Right renal pelvis (tissue), 4 donors: Measurements from ENCODE around the gene ARHGAP19. TPM values are rescaled to one million over a fixed set of nuclear protein-coding genes. Genes with fewer than 3 reads are reported as not detected.

Experiments used
- DNase-seq, 4 donors: peaks; one replicate each; pipeline ENCODE4 v3.0.0-alpha.2; 2013; ENCODE audit warnings: low read depth in 4 of 4, low spot score in 3 of 4, missing footprints in 1 of 4
- polyA plus RNA-seq, 4 donors: library from polyadenylated mRNA; unstranded; fragments of 120-200 nt; gene quantifications; one replicate each; pipeline ENCODE4 v1.2.1, GENCODE V29; 2013; ENCODE audit not compliant: insufficient read length in 4 of 4

Gene ARHGAP19
- polyA plus RNA-seq, 4 donors = 29.9 to 38.4 (median 30.9) TPM

- DNase-seq = no peak
Observed at GRCh38 chr10:97323501-97323900, 31.1 kb upstream of the ARHGAP19 start.

DNA sequence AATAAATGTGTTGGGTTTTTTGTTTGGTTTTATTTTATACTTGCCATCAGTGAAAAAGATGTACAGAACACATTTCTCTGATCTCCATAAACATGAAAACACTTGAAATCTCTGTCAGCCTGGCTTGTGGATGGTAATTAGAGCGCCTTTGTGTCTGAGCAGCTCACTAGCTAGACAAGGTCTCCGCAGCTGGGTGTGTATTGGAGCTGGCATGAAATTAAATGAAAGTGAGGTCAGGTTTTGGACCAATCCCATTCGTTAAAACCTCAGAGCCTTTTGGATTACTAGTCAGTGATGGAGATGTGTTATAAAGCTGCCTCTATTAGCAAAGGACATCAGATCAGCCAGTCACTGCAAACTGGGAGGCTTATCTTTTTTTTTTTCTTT lies 29.4 kb upstream of the ARHGAP19 start:
- DNase-seq = no peak

DNA sequence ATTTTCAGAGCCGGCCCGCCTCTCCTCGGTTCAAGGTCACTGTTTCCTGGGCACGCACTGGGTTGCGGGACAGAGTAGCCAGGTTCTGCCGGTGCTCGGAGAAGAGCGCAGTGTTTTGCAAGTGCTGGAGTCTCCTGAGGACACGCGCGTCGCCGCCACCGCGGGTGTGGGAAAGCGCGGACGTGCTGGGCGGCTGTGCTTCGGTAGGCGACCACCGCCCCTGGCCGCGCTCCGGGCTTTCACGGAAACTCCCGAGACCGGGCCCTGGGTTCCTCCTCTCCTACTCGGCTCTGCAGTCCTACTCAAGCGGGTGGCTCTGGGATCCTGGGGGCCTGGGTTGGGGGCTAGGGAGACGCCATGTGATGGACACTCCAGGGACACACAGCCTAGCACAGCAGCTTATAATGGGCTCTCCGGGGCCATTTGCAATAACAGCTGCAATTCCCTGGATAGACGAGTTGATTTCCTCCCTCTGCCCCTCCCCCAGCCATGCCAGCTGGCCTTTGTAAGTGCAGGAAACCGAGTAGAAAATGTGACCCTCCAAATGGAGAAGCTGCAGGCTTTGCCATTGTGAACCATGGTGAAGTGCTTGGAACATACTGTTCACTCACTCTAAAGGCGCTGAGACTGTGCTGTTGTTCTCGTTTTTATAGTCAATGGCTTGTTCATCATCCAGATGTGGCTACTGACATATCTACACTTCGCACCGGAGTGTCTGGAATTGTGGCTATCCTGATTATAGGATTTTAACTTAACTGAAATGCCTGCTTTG lies 28.8 kb upstream of the ARHGAP19 start:
- no peak for DNase-seq

- DNase-seq = no peak
Observed at GRCh38 chr10:97320480-97321031, 28.1 kb upstream of the ARHGAP19 start.

- DNase-seq = no peak
Observed at GRCh38 chr10:97319671-97320479, 27.4 kb upstream of the ARHGAP19 start.

GRCh38 chr10:97318772-97319651 lies 26.6 kb upstream of the ARHGAP19 start, which contains the start of gene FRAT1:
Gene FRAT1 (plus strand): TSS chr10:97319271. CDS start chr10:97319454, 183 bp downstream.
- peak; percentile 76 to 84 (median 81) for DNase-seq

DNA sequence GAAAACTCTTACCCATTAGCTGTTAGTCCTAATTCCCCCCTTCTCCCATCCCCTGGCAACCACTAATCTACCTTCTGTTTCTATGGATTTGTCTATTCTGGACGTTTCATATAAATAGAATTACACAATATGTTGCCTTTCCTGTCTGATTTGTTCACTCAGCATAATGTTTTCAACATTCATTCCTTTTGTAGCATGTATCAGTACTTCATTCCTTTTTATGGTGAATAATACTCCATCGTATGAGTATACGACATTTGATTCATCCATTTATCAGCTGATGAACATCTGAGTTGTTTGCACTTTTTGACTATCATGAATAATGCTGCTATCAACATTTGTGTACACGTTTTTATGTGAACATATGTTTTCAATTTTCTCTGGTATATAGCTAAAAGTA lies 22.2 kb upstream of the ARHGAP19 start:
- no peak for DNase-seq

DNA sequence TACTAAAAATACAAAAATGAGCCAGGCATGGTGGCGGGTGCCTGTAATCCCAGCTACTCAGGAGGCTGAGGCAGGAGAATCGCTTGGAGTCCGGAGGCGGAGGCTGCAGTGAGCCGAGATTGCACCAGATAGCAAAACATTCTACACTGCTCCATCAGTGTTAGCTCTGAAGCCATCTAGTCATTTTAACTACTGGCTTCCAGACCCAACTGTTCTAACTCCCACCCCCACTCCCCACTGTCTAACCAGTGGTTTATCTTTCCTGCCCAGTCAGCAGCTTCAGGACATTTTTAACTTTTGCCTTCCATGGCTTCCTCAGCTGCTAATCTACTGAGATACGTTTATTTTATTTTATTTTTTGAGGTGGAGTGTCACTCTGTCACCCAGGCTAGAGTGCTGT lies 20.5 kb upstream of the ARHGAP19 start:
- no peak for DNase-seq

GRCh38 chr10:97311111-97311626 lies 18.7 kb upstream of the ARHGAP19 start:
- DNase-seq = no peak

GRCh38 chr10:97307866-97308780 lies 15.7 kb upstream of the ARHGAP19 start:
- DNase-seq = no peak

GRCh38 chr10:97307441-97307840 lies 15.0 kb upstream of the ARHGAP19 start:
- no peak for DNase-seq

GRCh38 chr10:97302088-97302791 lies 9.8 kb upstream of the ARHGAP19 start:
- DNase-seq = no peak

- no peak for DNase-seq
Observed at GRCh38 chr10:97300980-97301379, 8.5 kb upstream of the ARHGAP19 start.

GRCh38 chr10:97298223-97298571 lies 5.8 kb upstream of the ARHGAP19 start:
- DNase-seq = no peak

- no peak for DNase-seq
Observed at GRCh38 chr10:97297556-97298222, 5.3 kb upstream of the ARHGAP19 start.

GRCh38 chr10:97292862-97293198 lies 393 bp upstream of the ARHGAP19 start:
- DNase-seq = no peak

- DNase-seq = no peak
Observed at GRCh38 chr10:97291357-97292096, 910 bp downstream of the ARHGAP19 start.
